Transverse colon (tissue), 3 donors: ENCODE results near the gene IL9R.
"Not testable (repeated sequence)": the region's sequence is repeated elsewhere in the genome, so short reads cannot be mapped to it uniquely, and the experiment has no call there.

Experiments used
- POLR2A ChIP-seq: fragments of 450-650 bp; IDR thresholded peaks from one replicate; pipeline ENCODE4 v1.6.1; 2016; ENCODE audit warnings: antibody characterized with exemption, mild to moderate bottlenecking, moderate library complexity
- TF ChIP-seq, protein P1 (sequence below), 5 experiments: fragments of 200-600 bp in 3 of 5; fragments of 450-650 bp in 2 of 5; sonication (generic) in 3 of 5; IDR thresholded peaks; 1 replicate in 2 of 5; 2 replicates in 3 of 5; pipeline ENCODE4 v1.5.1; 2016 to 2017; ENCODE audit warnings: antibody characterized with exemption in 5 of 5, inconsistent platforms in 3 of 5, mild to moderate bottlenecking in 2 of 5, moderate library complexity in 1 of 5

DNA sequence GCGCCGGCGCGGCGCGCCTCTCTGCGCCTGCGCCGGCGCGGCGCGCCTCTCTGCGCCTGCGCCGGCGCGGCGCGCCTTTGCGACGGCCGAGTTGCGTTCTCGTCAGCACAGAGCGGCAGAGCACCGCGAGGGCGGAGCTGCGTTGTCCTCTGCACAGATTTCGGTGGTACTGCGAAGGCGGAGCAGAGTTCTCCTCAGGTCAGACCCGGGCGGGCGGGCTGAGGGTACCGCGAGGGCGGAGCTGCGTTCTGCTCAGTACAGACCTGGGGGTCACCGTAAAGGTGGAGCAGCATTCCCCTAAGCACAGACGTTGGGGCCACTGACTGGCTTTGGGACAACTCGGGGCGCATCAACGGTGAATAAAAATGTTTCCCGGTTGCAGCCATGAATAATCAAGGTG, 31.8 kb downstream of the IL9R start:
- not testable (repeated sequence) for TF ChIP-seq POLR2A
- TF ChIP-seq, protein P1, sequence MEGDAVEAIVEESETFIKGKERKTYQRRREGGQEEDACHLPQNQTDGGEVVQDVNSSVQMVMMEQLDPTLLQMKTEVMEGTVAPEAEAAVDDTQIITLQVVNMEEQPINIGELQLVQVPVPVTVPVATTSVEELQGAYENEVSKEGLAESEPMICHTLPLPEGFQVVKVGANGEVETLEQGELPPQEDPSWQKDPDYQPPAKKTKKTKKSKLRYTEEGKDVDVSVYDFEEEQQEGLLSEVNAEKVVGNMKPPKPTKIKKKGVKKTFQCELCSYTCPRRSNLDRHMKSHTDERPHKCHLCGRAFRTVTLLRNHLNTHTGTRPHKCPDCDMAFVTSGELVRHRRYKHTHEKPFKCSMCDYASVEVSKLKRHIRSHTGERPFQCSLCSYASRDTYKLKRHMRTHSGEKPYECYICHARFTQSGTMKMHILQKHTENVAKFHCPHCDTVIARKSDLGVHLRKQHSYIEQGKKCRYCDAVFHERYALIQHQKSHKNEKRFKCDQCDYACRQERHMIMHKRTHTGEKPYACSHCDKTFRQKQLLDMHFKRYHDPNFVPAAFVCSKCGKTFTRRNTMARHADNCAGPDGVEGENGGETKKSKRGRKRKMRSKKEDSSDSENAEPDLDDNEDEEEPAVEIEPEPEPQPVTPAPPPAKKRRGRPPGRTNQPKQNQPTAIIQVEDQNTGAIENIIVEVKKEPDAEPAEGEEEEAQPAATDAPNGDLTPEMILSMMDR (IDR thresholded peaks at IDR 0.05), result not testable (repeated sequence)
